Right ventricle myocardium inferior (tissue), 1 donor: ENCODE results near the gene ABCA7. TPM values are rescaled to one million over a fixed set of nuclear protein-coding genes. Genes with fewer than 3 reads are reported as not detected.
A peak's percentile ranks its signal among the peaks of the same experiment; 100 is the strongest.

Experiments
- ATAC-seq: fragments of 200-7000 bp; cut with Tn5 transposase; one replicate; pipeline ENCODE4 v1.9.1; 2020; ENCODE audit warnings: mild to moderate bottlenecking, moderate library complexity
- DNase-seq: peaks from one replicate; pipeline ENCODE4 v3.0.0; 2021; ENCODE audit errors: missing footprints
- intact Hi-C: fragments of 100-400 bp; cut with DNase I; formaldehyde crosslinking; loops from one replicate; pipeline ENCODE4 v1.11.0; 2022
- total RNA-seq: library from RNA; stranded (reverse); fragmentation: NEBNext Ultra II Directional; extraction: Animal tissue kit (Norgen Biotek cat#: 25700); gene quantifications from one replicate; pipeline ENCODE4 v1.2.1, GENCODE V29; 2021
- donor health status: DM: no; HTN: yes; CAD: no; lungs with severe emphysema.

Gene ABCA7
- total RNA-seq, 1 donor from 2014 or later: 7.7 TPM

- no peak for DNase-seq
- no peak for ATAC-seq
- intact Hi-C loops: loop anchor here (1.0 kb wide), 1 partner anchor 80 kb away; no protein-coding TSS in a partner anchor
Measured at GRCh38 chr19:1000591-1001537, 39.0 kb upstream of the ABCA7 start.

GRCh38 chr19:1001538-1002166, 38.3 kb upstream of the ABCA7 start:
- intact Hi-C loops: loop anchor here (1.0 kb wide), 1 partner anchor 80 kb away; no protein-coding TSS in a partner anchor
- peak; percentile 92 for DNase-seq
- peak; percentile 73 for ATAC-seq

- ATAC-seq (no peak), DNase-seq (no peak)
- intact Hi-C loops: no loop called here
Measured at GRCh38 chr19:1002600-1002999, 37.3 kb upstream of the ABCA7 start.

- DNase-seq (no peak), ATAC-seq (no peak)
- intact Hi-C loops: no loop called here
Measured at GRCh38 chr19:1003283-1003682, 36.6 kb upstream of the ABCA7 start.

GRCh38 chr19:1004204-1004802, 35.6 kb upstream of the ABCA7 start:
- no peak for DNase-seq
- no peak for ATAC-seq
- intact Hi-C loops: no loop called here

- ATAC-seq (no peak), DNase-seq (no peak)
- intact Hi-C loops: no loop called here
Measured at GRCh38 chr19:1004803-1005664, 34.9 kb upstream of the ABCA7 start.

GRCh38 chr19:1006711-1007398, 33.1 kb upstream of the ABCA7 start:
- intact Hi-C loops: no loop called here
- ATAC-seq: no peak
- no peak for DNase-seq

- intact Hi-C loops: no loop called here
- ATAC-seq: no peak
- no peak for DNase-seq
Measured at GRCh38 chr19:1007399-1008251, 32.3 kb upstream of the ABCA7 start.

GRCh38 chr19:1008268-1009040, 31.5 kb upstream of the ABCA7 start:
- intact Hi-C loops: no loop called here
- ATAC-seq (no peak), DNase-seq (no peak)

- DNase-seq (no peak), ATAC-seq (peak; percentile 51)
- intact Hi-C loops: no loop called here
Measured at GRCh38 chr19:1009041-1009980, 30.6 kb upstream of the ABCA7 start.

- DNase-seq (no peak), ATAC-seq (no peak)
- intact Hi-C loops: no loop called here
Measured at GRCh38 chr19:1009981-1010538, 29.8 kb upstream of the ABCA7 start.

- no peak for ATAC-seq
- intact Hi-C loops: no loop called here
- DNase-seq: no peak
Measured at GRCh38 chr19:1010586-1011510, 29.1 kb upstream of the ABCA7 start.

GRCh38 chr19:1011831-1012333, 28.0 kb upstream of the ABCA7 start:
- DNase-seq (no peak), ATAC-seq (no peak)
- intact Hi-C loops: no loop called here

- DNase-seq (no peak), ATAC-seq (no peak)
- intact Hi-C loops: no loop called here
Measured at GRCh38 chr19:1012334-1012733, 27.6 kb upstream of the ABCA7 start.
